ENCODE data around the gene CBFA2T3.

DNA sequence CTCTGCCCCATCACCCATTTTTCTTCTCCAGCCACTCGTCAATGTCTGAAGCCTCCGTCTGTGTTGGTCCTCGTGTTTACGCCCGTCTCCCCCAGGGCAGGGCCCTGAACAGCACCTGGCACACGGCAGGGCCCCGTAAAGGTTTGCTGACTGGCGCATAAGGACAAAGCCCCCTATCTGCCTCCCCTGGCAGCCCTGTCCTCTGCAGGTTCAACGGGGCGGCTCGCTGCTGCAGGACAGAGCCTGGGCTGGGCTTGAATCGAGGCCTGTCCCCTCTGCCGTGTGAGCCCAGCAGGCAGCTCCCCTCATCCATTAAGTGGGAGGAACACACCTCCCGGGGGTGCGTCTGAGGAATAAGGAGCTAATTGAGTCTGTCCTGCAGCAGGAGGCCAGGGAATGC is 64.5 kb downstream of the CBFA2T3 start:
- no peak for TF ChIP-seq ZNF274 (IDR thresholded peaks at IDR 0.05; ENCODE audit: low read depth, low read length)
- TF ChIP-seq YY1 (IDR thresholded peaks at IDR 0.05; ENCODE audit: insufficient read depth, insufficient read length): no peak
- TF ChIP-seq SUZ12 (IDR thresholded peaks at IDR 0.05; ENCODE audit: extremely low read depth, insufficient read depth, insufficient read length): no peak
